ENCODE results near the gene ZNF407.

The ZNF407 gene

DNA sequence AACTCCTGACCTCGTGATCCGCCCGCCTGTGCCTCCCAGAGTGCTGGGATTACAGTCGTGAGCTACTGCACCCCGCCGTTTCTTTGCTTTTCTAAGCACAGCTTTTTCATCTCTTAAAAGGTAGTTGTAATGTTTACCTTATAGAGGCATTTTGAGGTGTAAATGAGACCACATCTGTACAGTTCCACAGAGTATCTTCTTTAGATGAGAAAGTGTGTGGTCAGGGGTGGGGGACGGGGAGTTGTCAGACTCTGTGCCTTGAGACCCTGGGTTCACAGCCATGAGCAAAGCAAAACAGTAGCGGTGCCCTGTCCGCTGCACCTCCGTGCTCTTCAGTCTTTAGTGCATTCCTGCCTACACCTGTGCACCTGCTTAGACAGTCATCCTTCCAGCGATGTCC lies 251.6 kb downstream of the ZNF407 start:
- Histone ChIP-seq H3K4me2 (no peak overlapping the region), H3K4me1 (ENCODE audit: low read depth, poor library complexity, severe bottlenecking) (no peaks in the 10 kb centered on the region), H3K4me3 (IDR thresholded peaks at IDR 0.05; ENCODE audit: insufficient read depth, low read depth, low read length) (no peak overlapping the region), H4K20me1 (ENCODE audit: insufficient read depth) (no peaks in the 10 kb centered on the region), H3K36me3 (ENCODE audit: insufficient read depth) (no peaks in the 10 kb centered on the region), H3K27ac (no peak overlapping the region), H3K79me2 (ENCODE audit: insufficient read depth, low read depth) (no peaks in the 10 kb centered on the region), H3K9ac (no peak overlapping the region), H3K27me3 (ENCODE audit: insufficient read depth, low read depth) (no peaks in the 10 kb centered on the region), H2AFZ (ENCODE audit: low read depth) (no peak overlapping the region)
- TF ChIP-seq CTCF (conservative IDR thresholded peaks at IDR 0.05; ENCODE audit: low read depth, low read length): no peak

- Histone ChIP-seq H2AFZ (ENCODE audit: low read depth) (no peak overlapping the region), H3K4me3 (IDR thresholded peaks at IDR 0.05; ENCODE audit: insufficient read depth, low read depth, low read length) (no peak overlapping the region), H3K36me3 (ENCODE audit: insufficient read depth) (no peaks in the 10 kb centered on the region), H3K79me2 (ENCODE audit: insufficient read depth, low read depth) (no peaks in the 10 kb centered on the region), H4K20me1 (ENCODE audit: insufficient read depth) (no peaks in the 10 kb centered on the region), H3K27me3 (ENCODE audit: insufficient read depth, low read depth) (no peaks in the 10 kb centered on the region), H3K9ac (no peak overlapping the region), H3K4me1 (ENCODE audit: low read depth, poor library complexity, severe bottlenecking) (no peaks in the 10 kb centered on the region), H3K27ac (no peak overlapping the region), H3K4me2 (no peak overlapping the region)
- TF ChIP-seq CTCF (conservative IDR thresholded peaks at IDR 0.05; ENCODE audit: low read depth, low read length): no peak
Observed at GRCh38 chr18:74856434-74856833, 258.8 kb downstream of the ZNF407 start.

DNA sequence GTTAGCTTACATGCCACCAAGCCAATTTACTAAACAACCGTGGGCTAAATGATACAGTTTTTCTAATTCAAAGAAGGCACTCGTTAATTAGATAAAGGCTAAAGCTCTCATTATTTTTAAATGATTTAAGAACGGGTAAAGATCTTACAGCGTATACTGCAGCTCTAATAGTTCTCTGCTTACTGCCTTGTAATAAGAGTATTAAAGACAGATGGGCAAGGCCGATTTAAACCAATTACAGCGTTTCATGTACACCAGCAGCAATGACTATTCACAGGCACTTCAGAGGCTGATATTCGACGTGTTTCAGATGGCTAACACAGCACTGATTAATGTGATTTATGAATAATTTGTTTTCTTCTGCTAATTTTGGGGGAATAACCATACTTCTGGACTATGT lies 259.3 kb downstream of the ZNF407 start:
- H3K9ac ChIP-seq: no peak overlapping the region
- H3K36me3 ChIP-seq (ENCODE audit: insufficient read depth): no peaks in the 10 kb centered on the region
- no peak overlapping the region for H3K27ac ChIP-seq
- no peaks in the 10 kb centered on the region for H3K4me1 ChIP-seq (ENCODE audit: low read depth, poor library complexity, severe bottlenecking)
- no peak overlapping the region for H3K4me3 ChIP-seq (IDR thresholded peaks at IDR 0.05; ENCODE audit: insufficient read depth, low read depth, low read length)
- H2AFZ ChIP-seq (ENCODE audit: low read depth): no peak overlapping the region
- no peaks in the 10 kb centered on the region for H3K27me3 ChIP-seq (ENCODE audit: insufficient read depth, low read depth)
- TF ChIP-seq CTCF (conservative IDR thresholded peaks at IDR 0.05; ENCODE audit: low read depth, low read length): no peak
- no peaks in the 10 kb centered on the region for H3K79me2 ChIP-seq (ENCODE audit: insufficient read depth, low read depth)
- H4K20me1 ChIP-seq (ENCODE audit: insufficient read depth): no peaks in the 10 kb centered on the region
- H3K4me2 ChIP-seq: no peak overlapping the region

DNA sequence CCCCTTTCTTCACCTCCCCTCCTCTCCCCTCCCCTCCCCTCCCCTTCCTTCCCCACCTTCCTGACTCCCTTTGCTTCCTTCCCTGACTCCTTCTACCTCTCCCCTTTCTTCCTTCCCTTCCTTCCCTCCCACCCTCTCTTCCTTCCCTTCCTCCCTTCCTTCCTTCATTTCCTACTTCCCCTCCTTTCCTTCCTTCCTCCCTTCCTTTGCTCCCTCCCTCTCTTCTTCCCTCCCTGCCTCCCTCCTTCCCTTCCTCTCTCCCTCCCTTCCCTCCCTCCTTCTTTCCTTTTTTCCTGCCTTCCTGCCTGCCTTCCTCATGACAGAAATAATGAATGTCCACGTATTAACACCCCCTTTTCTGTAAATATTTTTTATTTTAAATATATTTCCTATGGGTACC lies 260.2 kb downstream of the ZNF407 start:
- no peaks in the 10 kb centered on the region for H3K4me1 ChIP-seq (ENCODE audit: low read depth, poor library complexity, severe bottlenecking)
- no peak overlapping the region for H2AFZ ChIP-seq (ENCODE audit: low read depth)
- no peak overlapping the region for H3K27ac ChIP-seq
- TF ChIP-seq CTCF (conservative IDR thresholded peaks at IDR 0.05; ENCODE audit: low read depth, low read length): no peak
- H3K79me2 ChIP-seq (ENCODE audit: insufficient read depth, low read depth): no peaks in the 10 kb centered on the region
- H3K9ac ChIP-seq: no peak overlapping the region
- no peak overlapping the region for H3K4me2 ChIP-seq
- H3K36me3 ChIP-seq (ENCODE audit: insufficient read depth): no peaks in the 10 kb centered on the region
- no peaks in the 10 kb centered on the region for H4K20me1 ChIP-seq (ENCODE audit: insufficient read depth)
- H3K4me3 ChIP-seq (IDR thresholded peaks at IDR 0.05; ENCODE audit: insufficient read depth, low read depth, low read length): no peak overlapping the region
- H3K27me3 ChIP-seq (ENCODE audit: insufficient read depth, low read depth): no peaks in the 10 kb centered on the region

DNA sequence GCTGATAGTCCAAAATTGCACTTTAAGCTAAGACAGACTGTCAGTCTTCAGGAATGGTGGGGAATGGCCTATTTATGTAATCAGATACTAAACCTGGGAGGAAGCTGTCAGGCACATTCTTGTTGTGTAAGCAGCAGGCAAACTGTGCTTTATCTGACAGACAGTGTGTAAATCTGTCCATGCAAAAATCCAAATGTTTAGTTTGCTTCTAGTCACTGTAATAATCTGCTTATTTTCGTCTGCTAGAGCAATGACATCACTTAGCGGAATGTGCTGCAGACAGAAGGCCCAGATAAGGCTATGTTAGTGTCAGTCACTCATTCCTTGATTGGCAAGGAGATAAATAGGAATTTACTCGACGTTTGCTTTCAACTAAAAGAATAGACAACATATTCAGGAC lies 263.5 kb downstream of the ZNF407 start:
- no peaks in the 10 kb centered on the region for H3K27me3 ChIP-seq (ENCODE audit: insufficient read depth, low read depth)
- no peaks in the 10 kb centered on the region for H3K4me1 ChIP-seq (ENCODE audit: low read depth, poor library complexity, severe bottlenecking)
- H3K9ac ChIP-seq: no peak overlapping the region
- H4K20me1 ChIP-seq (ENCODE audit: insufficient read depth): no peaks in the 10 kb centered on the region
- H3K79me2 ChIP-seq (ENCODE audit: insufficient read depth, low read depth): no peaks in the 10 kb centered on the region
- no peaks in the 10 kb centered on the region for H3K36me3 ChIP-seq (ENCODE audit: insufficient read depth)
- no peak overlapping the region for H3K4me3 ChIP-seq (IDR thresholded peaks at IDR 0.05; ENCODE audit: insufficient read depth, low read depth, low read length)
- no peak overlapping the region for H3K27ac ChIP-seq
- no peak for TF ChIP-seq CTCF (conservative IDR thresholded peaks at IDR 0.05; ENCODE audit: low read depth, low read length)
- H2AFZ ChIP-seq (ENCODE audit: low read depth): no peak overlapping the region
- H3K4me2 ChIP-seq: no peak overlapping the region

All from KMS-11 (cell line).